SK-N-SH (cell line): ENCODE measurements around the gene GATA3. TPM values are rescaled to one million over a fixed set of nuclear protein-coding genes. Genes with fewer than 3 reads are reported as not detected.

Experiments
- CTCF ChIA-PET: fragments of 300-600, 350-600 bp; formaldehyde crosslinking; extraction: SDS; loops from one replicate; lab custom pipeline; 2021; lab: Yijun Ruan, JAX
- POLR2A ChIA-PET: fragments of 350-600 bp; sonication (Branson Sonifier 250); formaldehyde crosslinking; extraction: SDS; loops from one replicate; lab custom pipeline; 2020; ENCODE audit warnings: antibody characterized with exemption, inconsistent platforms; lab: Yijun Ruan, JAX
- DNase-seq: peaks from one replicate; pipeline ENCODE4 v3.0.0; 2012
- H2AFZ ChIP-seq: fragments of 200-600 bp; sonication (generic); 2 replicates; pipeline ENCODE4 v1.8.1; 2016; ENCODE audit warnings: antibody characterized with exemption, mild to moderate bottlenecking, low read depth
- H3F3A ChIP-seq: fragments of 200-600 bp; sonication (generic); replicated peaks from 2 replicates; pipeline ENCODE3; 2016; ENCODE audit warnings: antibody characterized with exemption, mild to moderate bottlenecking; ENCODE audit not compliant: insufficient read depth
- H3K27ac ChIP-seq, 2 experiments: fragments of 200-500 bp in 1 of 2; fragments of 200-600 bp in 1 of 2; sonication (Bioruptor generic) in 1 of 2; sonication (generic), shearing (Covaris generic) in 1 of 2; 2 replicates each; pipeline versions ENCODE4 v1.5.1 to v1.6.1; 2014 to 2016; ENCODE audit warnings: low read depth in 2 of 2, inconsistent platforms in 1 of 2, low read length in 1 of 2, mild to moderate bottlenecking in 1 of 2, mixed read lengths in 1 of 2
- H3K27me3 ChIP-seq: fragments of 200-600 bp; sonication (generic), shearing (Covaris generic); 2 replicates; pipeline ENCODE4 v1.6.1; 2016; ENCODE audit warnings: mixed run types; ENCODE audit not compliant: insufficient read depth
- H3K36me3 ChIP-seq, 2 experiments: fragments of 200-500 bp in 1 of 2; fragments of 200-600 bp in 1 of 2; sonication (Bioruptor generic) in 1 of 2; sonication (generic) in 1 of 2; replicated peaks in 1 of 2; 2 replicates each; pipeline versions ENCODE3 to v1.5.1; 2014 to 2016; ENCODE audit warnings: low read length in 1 of 2, mild to moderate bottlenecking in 1 of 2; ENCODE audit not compliant: insufficient read depth in 2 of 2, control insufficient read depth in 1 of 2
- H3K4me1 ChIP-seq, 2 experiments: fragments of 200-500 bp in 1 of 2; fragments of 200-600 bp in 1 of 2; sonication (Bioruptor generic) in 1 of 2; sonication (generic), shearing (Covaris generic) in 1 of 2; 2 replicates each; pipeline versions ENCODE4 v1.5.1 to v1.6.1; 2014 to 2016; ENCODE audit warnings: low read depth in 1 of 2, low read length in 1 of 2, mixed run types in 1 of 2; ENCODE audit not compliant: insufficient read depth in 2 of 2, control insufficient read depth in 1 of 2
- H3K4me2 ChIP-seq: fragments of 200-600 bp; sonication (generic), shearing (Covaris generic); 2 replicates; pipeline ENCODE4 v1.6.1; 2017; ENCODE audit warnings: mixed run types
- H3K4me3 ChIP-seq, 2 experiments: fragments of 200-500 bp in 1 of 2; fragments of 200-600 bp in 1 of 2; sonication (Bioruptor generic) in 1 of 2; sonication (generic), shearing (Covaris generic) in 1 of 2; 2 replicates each; pipeline versions ENCODE4 v1.5.1 to v1.8.1; 2014 to 2016; ENCODE audit warnings: low read depth in 2 of 2, inconsistent platforms in 1 of 2, low read length in 1 of 2, mild to moderate bottlenecking in 1 of 2, mixed read lengths in 1 of 2, moderate library complexity in 1 of 2
- H3K79me2 ChIP-seq: fragments of 200-600 bp; sonication (generic); 2 replicates; pipeline ENCODE4 v1.8.1; 2017; ENCODE audit warnings: mild to moderate bottlenecking; ENCODE audit not compliant: insufficient read depth
- H3K9ac ChIP-seq: fragments of 200-600 bp; sonication (generic); 2 replicates; pipeline ENCODE4 v1.6.1; 2017; ENCODE audit warnings: mixed run types
- H3K9me2 ChIP-seq: fragments of 200-600 bp; sonication (generic); 2 replicates; pipeline ENCODE4 v1.6.1; 2017; ENCODE audit warnings: mixed run types
- H3K9me3 ChIP-seq: fragments of 200-600 bp; sonication (generic); 2 replicates; pipeline ENCODE4 v1.6.1; 2017; ENCODE audit warnings: mixed run types, mild to moderate bottlenecking, moderate library complexity
- H4K20me1 ChIP-seq: fragments of 200-600 bp; sonication (generic); 2 replicates; pipeline ENCODE4 v1.6.1; 2017; ENCODE audit warnings: mild to moderate bottlenecking, mixed run types; ENCODE audit not compliant: insufficient read depth
- CHD2 ChIP-seq: fragments of 150-350 bp; IDR thresholded peaks from 2 replicates; pipeline ENCODE4 v1.6.1; 2018; ENCODE audit warnings: low read length; ENCODE audit not compliant: partially characterized antibody
- CTCF ChIP-seq: fragments of 200-600 bp; sonication (generic); IDR thresholded peaks from 2 replicates; pipeline ENCODE4 v1.6.1; 2017; ENCODE audit warnings: antibody characterized with exemption, mild to moderate bottlenecking, moderate library complexity
- ELF1 ChIP-seq: IDR thresholded peaks from 2 replicates; pipeline ENCODE4 v1.4.0; 2012
- EP300 ChIP-seq, 2 experiments: IDR thresholded peaks; 2 replicates each; pipeline versions ENCODE4 v1.4.0 to v1.6.1; 2012; ENCODE audit warnings: borderline replicate concordance in 1 of 2, low read depth in 1 of 2, low read length in 1 of 2
- FOSL2 ChIP-seq: IDR thresholded peaks from 2 replicates; pipeline ENCODE4 v1.4.0; 2012; ENCODE audit warnings: low read depth, mild to moderate bottlenecking, moderate library complexity, borderline replicate concordance
- FOXJ3 ChIP-seq: sonication (generic); formaldehyde crosslinking; IDR thresholded peaks from 2 replicates; pipeline ENCODE4 v1.5.1; 2020; ENCODE audit warnings: mild to moderate bottlenecking, missing genetic modification reagents
- FOXM1 ChIP-seq: IDR thresholded peaks from 2 replicates; pipeline ENCODE4 v1.4.0; 2012; ENCODE audit warnings: low read depth, mild to moderate bottlenecking
- IRF3 ChIP-seq: fragments of 150-350 bp; IDR thresholded peaks from 2 replicates; pipeline ENCODE4 v1.6.1; 2016; ENCODE audit warnings: mild to moderate bottlenecking, low read depth, low read length
- JUND ChIP-seq: IDR thresholded peaks from 2 replicates; pipeline ENCODE4 v1.4.0; 2012
- MAX ChIP-seq: IDR thresholded peaks from 2 replicates; pipeline ENCODE4 v1.4.0; 2012; ENCODE audit warnings: low read depth
- MXI1 ChIP-seq: IDR thresholded peaks from 2 replicates; pipeline ENCODE4 v1.6.1; 2012; ENCODE audit warnings: mild to moderate bottlenecking, low read depth, low read length, improper control_type of control experiment
- NRF1 ChIP-seq: IDR thresholded peaks from 2 replicates; pipeline ENCODE4 v1.6.1; 2012; ENCODE audit warnings: low read depth, mild to moderate bottlenecking, low read length
- PBX3 ChIP-seq: IDR thresholded peaks from 2 replicates; pipeline ENCODE4; 2012
- POLR2AphosphoS5 ChIP-seq: IDR thresholded peaks from 2 replicates; pipeline ENCODE4 v1.6.1; 2012; ENCODE audit warnings: low read depth, low read length
- REST ChIP-seq: IDR thresholded peaks from 2 replicates; pipeline ENCODE4 v1.6.1; 2012; ENCODE audit warnings: mild to moderate bottlenecking, low read depth, low read length, moderate library complexity
- RFX5 ChIP-seq: IDR thresholded peaks from 2 replicates; pipeline ENCODE4 v1.6.1; 2012; ENCODE audit warnings: mild to moderate bottlenecking, improper control_type of control experiment, low read length
- WGBS: methylation state at CpG from one replicate; pipeline ENCODE4 v1.1.6; 2017; ENCODE audit warnings: low lambda C conversion rate; 5-methylcytosine and 5-hydroxymethylcytosine counted together
- polyA plus RNA-seq, 3 experiments: library from polyadenylated mRNA; depleted of rRNA; stranded (reverse); fragments of >200 nt; gene quantifications; 2 replicates each; pipeline ENCODE4 v1.2.3, GENCODE V29; 2012
- TF ChIP-seq, protein P1 (sequence below): fragments of 150-350 bp; IDR thresholded peaks from 2 replicates; pipeline ENCODE4 v1.6.1; 2017; ENCODE audit warnings: antibody characterized with exemption, low read length, low read depth, borderline replicate concordance

GATA3 gene
- polyA plus RNA-seq, 1 of the 3 experiments (the other 2 are of a cell fraction) = 14.3 TPM

DNA sequence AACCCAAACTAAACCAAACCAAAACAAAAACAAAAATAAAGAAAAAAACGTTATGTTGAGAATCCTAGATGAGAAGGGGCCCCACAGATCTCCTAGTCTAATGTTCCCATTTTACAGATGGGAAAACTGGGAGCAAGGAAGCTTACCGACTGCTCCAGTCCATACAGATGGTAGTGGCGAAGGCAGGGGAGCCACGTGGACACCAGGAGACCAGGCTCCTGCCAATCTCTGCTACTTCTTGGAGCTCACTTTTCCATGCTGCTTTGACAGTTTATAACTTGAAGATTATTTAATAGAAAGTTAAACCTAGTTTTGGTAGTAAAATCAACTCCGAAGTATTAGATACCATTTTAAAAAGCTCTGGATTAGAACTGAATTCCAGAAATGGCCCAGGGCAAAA is 62.0 kb downstream of the GATA3 start:
- Histone ChIP-seq H2AFZ (no peak overlapping the region), H3K27ac (peak overlapping the region; percentile 18 to 96; a peak in 3 of 4 replicates), H3K9me3 (no peaks in the 10 kb centered on the region), H3K36me3 (no peaks in the 10 kb centered on the region), H3K9me2 (no peaks in the 10 kb centered on the region), H3K79me2 (no peaks in the 10 kb centered on the region), H3F3A (no peaks in the 10 kb centered on the region), H4K20me1 (no peaks in the 10 kb centered on the region), H3K9ac (no peak overlapping the region), H3K4me3 (no peak overlapping the region), H3K4me1 (peaks cover 0 to 20% of the 10 kb centered on the region in 2 experiments; a peak in 1 of 4 replicates), H3K4me2 (no peak overlapping the region), H3K27me3 (no peaks in the 10 kb centered on the region)
- 44% methylated on average over 5 of the region's 5 CpGs for WGBS
- POLR2A ChIA-PET = interaction anchor here (0.7 to 2.3 kb wide), 18 partner anchors 9 to 524 kb away, joined by 3 to 20 read pairs (median 4); no protein-coding TSS in a partner anchor
- CTCF ChIA-PET = interaction anchor here (0.9 to 1.4 kb wide), 6 partner anchors 8 to 1096 kb away, joined by 3 to 4 read pairs (median 4); no protein-coding TSS in a partner anchor
- DNase-seq = peak; percentile 55
- TF ChIP-seq NRF1 (no peak), MXI1 (peak; percentile 54; the same call in 1 of the 2 replicates)

DNA sequence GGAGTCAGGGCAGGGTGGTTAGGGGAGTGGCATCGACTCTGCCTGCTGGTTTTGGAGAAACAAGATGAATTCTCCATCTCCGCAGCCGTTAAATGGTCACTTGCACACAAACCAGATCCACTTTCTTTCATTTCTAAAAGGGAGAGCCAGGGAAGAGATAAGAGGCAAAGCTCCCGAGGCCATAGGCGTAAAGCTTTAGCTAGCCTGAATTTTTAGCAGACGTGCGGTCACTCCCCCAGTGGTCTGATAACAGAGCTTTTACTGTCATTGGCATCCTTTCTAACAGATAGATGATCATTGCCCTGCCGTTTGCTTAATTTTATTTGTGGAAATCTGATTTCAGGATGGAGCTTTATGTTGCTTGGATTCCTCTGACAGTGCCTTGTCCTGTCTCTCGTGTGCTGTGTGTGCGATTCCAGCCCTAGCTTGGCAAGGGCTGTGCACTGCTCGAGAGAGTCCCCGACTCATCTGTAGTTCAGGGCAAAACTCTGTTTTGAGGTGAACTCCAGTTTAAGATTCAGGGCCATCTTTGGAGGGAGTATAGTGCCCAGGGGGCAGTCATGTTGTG is 62.5 kb downstream of the GATA3 start:
- H3F3A ChIP-seq = no peaks in the 10 kb centered on the region
- H2AFZ ChIP-seq = no peak overlapping the region
- WGBS = 48% methylated on average over 12 of the region's 12 CpGs
- H3K36me3 ChIP-seq = no peaks in the 10 kb centered on the region
- DNase-seq = peak; percentile 81
- H3K4me3 ChIP-seq = no peak overlapping the region
- ChIA-PET POLR2A (interaction anchor here (0.6 to 2.3 kb wide), 19 partner anchors 9 to 524 kb away, joined by 3 to 20 read pairs (median 4); no protein-coding TSS in a partner anchor), CTCF (interaction anchor here (0.7 to 1.4 kb wide), 6 partner anchors 7 to 183 kb away, joined by 3 to 4 read pairs (median 4); no protein-coding TSS in a partner anchor)
- H3K4me2 ChIP-seq = no peak overlapping the region
- no peaks in the 10 kb centered on the region for H3K9me3 ChIP-seq
- H4K20me1 ChIP-seq = no peaks in the 10 kb centered on the region
- H3K27ac ChIP-seq = peak overlapping the region; percentile 18 to 96; a peak in 3 of 4 replicates
- no peaks in the 10 kb centered on the region for H3K79me2 ChIP-seq
- H3K27me3 ChIP-seq = no peaks in the 10 kb centered on the region
- H3K9ac ChIP-seq = no peak overlapping the region
- H3K4me1 ChIP-seq = peaks cover 0 to 21% of the 10 kb centered on the region in 2 experiments; a peak in 1 of 4 replicates
- H3K9me2 ChIP-seq = no peaks in the 10 kb centered on the region
- TF ChIP-seq CTCF (no peak), REST (no peak), NRF1 (no peak), ELF1 (no peak), JUND (no peak), MAX (no peak), POLR2AphosphoS5 (no peak), FOXJ3 (CRISPR knock-in tag) (peak; percentile 89; the same call in 1 of the 2 replicates), EP300 (IDR thresholded peaks at IDR 0.05; ENCODE audit: borderline replicate concordance in 1 of 2, low read depth in 1 of 2, low read length in 1 of 2) (peak; percentile 15 to 100; a peak in 3 of 4 replicates), MXI1 (peak; percentile 63), CHD2 (peak; percentile 91), IRF3 (no peak), FOXM1 (no peak), RFX5 (peak; percentile 7; the same call in 1 of the 2 replicates), FOSL2 (no peak), PBX3 (no peak)
- TF ChIP-seq, protein P1, sequence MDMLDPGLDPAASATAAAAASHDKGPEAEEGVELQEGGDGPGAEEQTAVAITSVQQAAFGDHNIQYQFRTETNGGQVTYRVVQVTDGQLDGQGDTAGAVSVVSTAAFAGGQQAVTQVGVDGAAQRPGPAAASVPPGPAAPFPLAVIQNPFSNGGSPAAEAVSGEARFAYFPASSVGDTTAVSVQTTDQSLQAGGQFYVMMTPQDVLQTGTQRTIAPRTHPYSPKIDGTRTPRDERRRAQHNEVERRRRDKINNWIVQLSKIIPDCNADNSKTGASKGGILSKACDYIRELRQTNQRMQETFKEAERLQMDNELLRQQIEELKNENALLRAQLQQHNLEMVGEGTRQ = no peak
